Stomach (tissue), 9 donors: ENCODE results near the gene COA1. TPM values are rescaled to one million over a fixed set of nuclear protein-coding genes. Genes with fewer than 3 reads are reported as not detected.
A peak's percentile ranks its signal among the peaks of the same experiment; 100 is the strongest.

Experiments
- DNase-seq, 2 donors: peaks; one replicate each; pipeline versions ENCODE4 v3.0.0 to v3.0.0-alpha.2; 2013 to 2019
- H3K27ac ChIP-seq, 5 donors: fragments of 200-600 bp in 4 of 5; sonication (generic) in 4 of 5; one replicate each; pipeline ENCODE4 v1.5.1; 2013 to 2019; ENCODE audit warnings: mild to moderate bottlenecking in 1 of 5, moderate library complexity in 1 of 5
- H3K27me3 ChIP-seq, 3 donors: fragments of 200-600 bp; sonication (generic); one replicate each; pipeline ENCODE4 v1.5.1; 2017 to 2019; ENCODE audit warnings: mixed run types in 1 of 3
- H3K36me3 ChIP-seq, 4 donors: fragments of 200-600 bp; sonication (generic); 1 replicate in 3 of 4; 2 replicates in 1 of 4; pipeline ENCODE4 v1.5.1; 2016 to 2019
- H3K4me1 ChIP-seq, 4 donors: fragments of 200-600 bp; sonication (generic); one replicate each; pipeline ENCODE4 v1.5.1; 2016 to 2019
- H3K4me3 ChIP-seq, 4 donors: fragments of 200-600 bp; sonication (generic) in 3 of 4; one replicate each; pipeline ENCODE4 v1.5.1; 2016 to 2019; ENCODE audit warnings: mild to moderate bottlenecking in 1 of 4
- H3K9me3 ChIP-seq, 4 donors: fragments of 200-600 bp; sonication (generic); one replicate each; pipeline ENCODE4 v1.5.1; 2016 to 2019
- CTCF ChIP-seq, 7 experiments: fragments of 450-650 bp in 4 of 7; fragments of 200-600 bp in 3 of 7; sonication (generic) in 3 of 7; IDR thresholded peaks; one replicate each; pipeline ENCODE4 v1.5.1; 2016 to 2019; ENCODE audit warnings: antibody characterized with exemption in 7 of 7, control low read depth in 2 of 7, mild to moderate bottlenecking in 1 of 7
- EP300 ChIP-seq: sonication (generic); formaldehyde crosslinking; IDR thresholded peaks from one replicate; pipeline ENCODE4 v1.6.1; 2017; ENCODE audit warnings: antibody characterized with exemption
- POLR2A ChIP-seq, 4 donors: fragments of 450-650 bp; IDR thresholded peaks; one replicate each; pipeline ENCODE4 v1.6.1; 2016; ENCODE audit warnings: antibody characterized with exemption in 4 of 4, control low read depth in 2 of 4, mild to moderate bottlenecking in 1 of 4, moderate library complexity in 1 of 4
- POLR2AphosphoS5 ChIP-seq, 3 donors: sonication (generic); formaldehyde crosslinking; IDR thresholded peaks; one replicate each; pipeline ENCODE4 v1.6.1; 2016; ENCODE audit warnings: antibody characterized with exemption in 3 of 3
- WGBS, 5 donors: extraction: QIAGEN DNeasy Blood & Tissue Kit in 3 of 5; methylation state at CpG; one replicate each; pipeline versions ENCODE4 v1.1.5 to v1.1.7; 2013 to 2018; 5-methylcytosine and 5-hydroxymethylcytosine counted together
- intact Hi-C: fragments of 100-400 bp; cut with DNase I; formaldehyde crosslinking; loops from one replicate; pipeline ENCODE4 v1.15.1; 2023; ENCODE audit warnings: low total_unique reads
- polyA plus RNA-seq, 3 donors: library from polyadenylated mRNA; stranded (reverse); fragments of 200-250 nt; gene quantifications; one replicate each; pipeline ENCODE4 v1.2.3, GENCODE V29; 2013
- total RNA-seq, 5 donors: library from RNA; depleted of rRNA; stranded (reverse); fragments of >200 nt; gene quantifications; one replicate each; pipeline versions ENCODE4 v1.1.0 to v1.2.3, GENCODE V29; 2014 to 2016
- donor health status: healthy with polysubstance abuse.
- donor health status: Bipolar disorder and iron deficiency.
- donor health status: healthy.

The COA1 gene
- total and polyA plus RNA-seq, 8 donors = 13.9 to 184 (median 69.9) TPM

DNA sequence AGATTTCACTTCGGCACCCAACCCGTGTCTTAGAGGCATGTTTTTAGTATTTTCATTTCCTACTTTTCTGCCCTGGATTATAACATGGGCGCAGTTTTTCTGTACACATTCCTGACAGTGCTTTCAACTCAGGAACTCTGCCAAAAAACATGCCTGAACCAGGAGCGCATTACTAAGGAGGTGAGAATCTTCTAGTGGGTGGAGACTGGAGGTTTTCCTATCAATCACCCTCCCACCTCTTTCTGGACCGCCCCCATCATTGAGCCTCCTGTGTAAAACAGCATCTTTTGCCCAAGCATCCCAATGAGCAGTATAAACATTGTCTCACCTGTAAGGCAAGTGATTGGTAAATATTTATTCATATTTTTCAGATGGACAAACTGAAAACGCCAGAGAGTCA is 93.2 kb downstream of the COA1 start:
- peaks cover 9 to 60% (median 48%) of the 10 kb centered on the region in 4 donors for H3K36me3 ChIP-seq
- TF ChIP-seq POLR2A (IDR thresholded peaks at IDR 0.05) = no peak
- TF ChIP-seq EP300 = no peak
- no peak for TF ChIP-seq CTCF (IDR thresholded peaks at IDR 0.05)

DNA sequence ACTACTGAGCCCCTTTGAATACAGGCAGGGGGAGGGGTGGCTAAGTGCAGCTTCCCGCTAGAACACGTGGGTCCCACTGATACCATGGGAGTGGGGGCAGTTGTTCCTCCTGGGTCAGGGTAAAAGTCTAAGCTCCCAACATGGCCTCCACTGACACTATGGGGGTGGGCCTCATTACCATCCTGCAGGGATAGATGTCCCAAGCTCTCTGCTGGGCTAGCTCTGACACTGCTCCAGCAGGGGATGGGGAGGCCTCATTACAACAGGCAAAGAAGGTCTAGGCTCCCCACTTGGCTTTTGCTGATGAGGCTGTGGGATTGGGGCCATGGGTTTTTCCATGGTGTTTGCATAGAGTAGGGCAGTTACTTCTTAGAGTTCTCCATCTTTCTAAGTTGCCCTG is 94.9 kb downstream of the COA1 start:
- peaks cover 9 to 72% (median 58%) of the 10 kb centered on the region in 4 donors for H3K36me3 ChIP-seq
- no peaks in the 10 kb centered on the region for H3K27me3 ChIP-seq
- no peak for TF ChIP-seq EP300
- TF ChIP-seq POLR2AphosphoS5 (IDR thresholded peaks at IDR 0.05) = no peak
- TF ChIP-seq POLR2A (IDR thresholded peaks at IDR 0.05) = no peak
- no peak for TF ChIP-seq CTCF (IDR thresholded peaks at IDR 0.05)
- H3K27ac ChIP-seq = no peak overlapping the region
- 96 to 100% (median 100%) methylated on average over 2 of the region's 2 CpGs for WGBS, 5 donors
- H3K9me3 ChIP-seq = no peaks in the 10 kb centered on the region
- H3K4me3 ChIP-seq = no peak overlapping the region
- H3K4me1 ChIP-seq = peaks cover 3 to 42% (median 17%) of the 10 kb centered on the region in 4 donors
- intact Hi-C loops = no loop called here
- DNase-seq = no peak

More for the DNA sequence above, 93.2 kb downstream of the COA1 start:
- no peaks in the 10 kb centered on the region for H3K9me3 ChIP-seq
- no peak overlapping the region for H3K4me3 ChIP-seq
- H3K4me1 ChIP-seq = peaks cover 17 to 57% (median 28%) of the 10 kb centered on the region in 4 donors
- no peaks in the 10 kb centered on the region for H3K27me3 ChIP-seq
- 49 to 69% (median 63%) methylated on average over 6 of the region's 6 CpGs for WGBS, 5 donors
- peak in 1 of 2 donors; percentile 59 for DNase-seq
- peak overlapping the region in 4 of 5 donors; percentile 3 to 64 (median 30) for H3K27ac ChIP-seq
- intact Hi-C loops = no loop called here

GRCh38 chr7:43632746-43633145 is 96.6 kb downstream of the COA1 start:
- DNase-seq = no peak
- Histone ChIP-seq H3K27me3 (no peaks in the 10 kb centered on the region), H3K27ac (no peak overlapping the region), H3K4me1 (peaks cover 0 to 27% (median 10%) of the 10 kb centered on the region in 4 donors), H3K36me3 (peaks cover 9 to 76% (median 63%) of the 10 kb centered on the region in 4 donors), H3K4me3 (no peak overlapping the region), H3K9me3 (no peaks in the 10 kb centered on the region)
- TF ChIP-seq CTCF (IDR thresholded peaks at IDR 0.05) (no peak), EP300 (no peak), POLR2AphosphoS5 (IDR thresholded peaks at IDR 0.05) (no peak), POLR2A (IDR thresholded peaks at IDR 0.05) (no peak)
- intact Hi-C loops = no loop called here
- WGBS, 5 donors = 85 to 93% (median 90%) methylated on average over 4 of the region's 4 CpGs

- intact Hi-C loops = no loop called here
- TF ChIP-seq POLR2A (IDR thresholded peaks at IDR 0.05) (no peak), CTCF (IDR thresholded peaks at IDR 0.05) (no peak), EP300 (no peak), POLR2AphosphoS5 (IDR thresholded peaks at IDR 0.05) (no peak)
- Histone ChIP-seq H3K9me3 (no peaks in the 10 kb centered on the region), H3K27ac (no peak overlapping the region), H3K36me3 (peaks cover 9 to 77% (median 58%) of the 10 kb centered on the region in 4 donors), H3K4me1 (peaks cover 0 to 18% (median 11%) of the 10 kb centered on the region in 4 donors), H3K27me3 (no peaks in the 10 kb centered on the region), H3K4me3 (no peak overlapping the region)
- no peak for DNase-seq
- WGBS, 5 donors = 89 to 97% (median 92%) methylated on average over 2 of the region's 2 CpGs
Observed at GRCh38 chr7:43631559-43631958, 97.8 kb downstream of the COA1 start.
